ENCODE results near the gene RASSF3. TPM values are rescaled to one million over a fixed set of nuclear protein-coding genes. Genes with fewer than 3 reads are reported as not detected.

The RASSF3 gene
- total and polyA plus RNA-seq, 2 of the 13 experiments (the other 11 are each of a cell fraction or from before 2014, with no cell fraction given), result 15.5 to 16.0 TPM

- TF ChIP-seq ZZZ3 (CRISPR knock-in tag; IDR thresholded peaks at IDR 0.05; ENCODE audit: borderline replicate concordance) (no peak), CSRNP1 (CRISPR knock-in tag; IDR thresholded peaks at IDR 0.05) (no peak), NCOR1 (IDR thresholded peaks at IDR 0.05; ENCODE audit: borderline replicate concordance, low read length) (no peak), ZNF878 (CRISPR knock-in tag; IDR thresholded peaks at IDR 0.05) (no peak), MED1 (CRISPR knock-in tag; IDR thresholded peaks at IDR 0.05) (peak; percentile 50; the same call in 1 of the 2 replicates), ZFP82 (CRISPR knock-in tag; IDR thresholded peaks at IDR 0.05; ENCODE audit: borderline replicate concordance) (no peak), ATF2 (CRISPR knock-in tag; IDR thresholded peaks at IDR 0.05) (peak; percentile 62; the same call in 1 of the 2 replicates), GATAD1 (CRISPR knock-in tag; IDR thresholded peaks at IDR 0.05) (peak; percentile 42; the same call in 1 of the 2 replicates), RNF2 (conservative IDR thresholded peaks at IDR 0.05; ENCODE audit: low read depth) (no peak), SIN3A (IDR thresholded peaks at IDR 0.05; ENCODE audit: borderline replicate concordance, low read depth, low read length) (no peak), DRAP1 (CRISPR knock-in tag; IDR thresholded peaks at IDR 0.05) (peak; percentile 34; the same call in 1 of the 2 replicates), RNF219 (CRISPR knock-in tag; IDR thresholded peaks at IDR 0.05) (no peak), HNF1A (IDR thresholded peaks at IDR 0.05; ENCODE audit: low read depth) (no peak), HNF1A (CRISPR knock-in tag; IDR thresholded peaks at IDR 0.05; ENCODE audit: borderline replicate concordance) (peak; percentile 56; the same call in 1 of the 2 replicates), ZNF383 (CRISPR knock-in tag; IDR thresholded peaks at IDR 0.05; ENCODE audit: borderline replicate concordance) (no peak), FOXP1 (IDR thresholded peaks at IDR 0.05) (no peak), FOXP1 (CRISPR knock-in tag; IDR thresholded peaks at IDR 0.05) (peak; percentile 69), MTF2 (CRISPR knock-in tag; IDR thresholded peaks at IDR 0.05; ENCODE audit: borderline replicate concordance) (no peak), HNRNPLL (IDR thresholded peaks at IDR 0.05; ENCODE audit: low read depth, low read length, poor library complexity, severe bottlenecking) (no peak), ZNF251 (CRISPR knock-in tag; IDR thresholded peaks at IDR 0.05) (no peak)
Observed at GRCh38 chr12:64656429-64656828, 46.1 kb downstream of the RASSF3 start (continued).

All from HepG2 (cell line).